ENCODE results near the gene LRRC17. TPM values are rescaled to one million over a fixed set of nuclear protein-coding genes. Genes with fewer than 3 reads are reported as not detected.
A peak's percentile ranks its signal among the peaks of the same experiment; 100 is the strongest.

LRRC17 gene
- total RNA-seq, 4 donors from 2014 or later = 3.0 to 4.1 (median 3.2) TPM

GRCh38 chr7:102914585-102914984 lies 1.8 kb downstream of the LRRC17 start:
- TF ChIP-seq CTCF (IDR thresholded peaks at IDR 0.05) (no peak), POLR2A (IDR thresholded peaks at IDR 0.05) (no peak)
- Histone ChIP-seq H3K36me3 (no peaks in the 10 kb centered on the region), H3K9me3 (no peaks in the 10 kb centered on the region), H3K27me3 (no peaks in the 10 kb centered on the region), H3K27ac (no peak overlapping the region), H3K4me1 (no peaks in the 10 kb centered on the region), H3K4me3 (replicated peaks in 1 of 3) (no peak overlapping the region)
- 72 to 84% methylated on average over 8 of the region's 8 CpGs for WGBS, 2 donors
- DNase-seq = peak; percentile 3 to 12
- intact Hi-C loops (cut with DNase I) = no loop called here

GRCh38 chr7:102916426-102916825 lies 3.6 kb downstream of the LRRC17 start:
- intact Hi-C loops (cut with DNase I) = no loop called here
- 85 to 87% methylated on average over 3 of the region's 3 CpGs for WGBS, 2 donors
- H3K27ac ChIP-seq = no peak overlapping the region
- no peaks in the 10 kb centered on the region for H3K36me3 ChIP-seq
- no peak overlapping the region for H3K4me3 ChIP-seq (replicated peaks in 1 of 3)
- no peak for DNase-seq
- TF ChIP-seq CTCF (IDR thresholded peaks at IDR 0.05) (no peak), POLR2A (IDR thresholded peaks at IDR 0.05) (no peak)
- no peaks in the 10 kb centered on the region for H3K27me3 ChIP-seq
- no peaks in the 10 kb centered on the region for H3K4me1 ChIP-seq
- no peaks in the 10 kb centered on the region for H3K9me3 ChIP-seq

- DNase-seq = no peak
- no peaks in the 10 kb centered on the region for H3K4me1 ChIP-seq
- intact Hi-C loops (cut with DNase I) = no loop called here
- H3K27ac ChIP-seq = no peak overlapping the region
- H3K27me3 ChIP-seq = no peaks in the 10 kb centered on the region
- TF ChIP-seq POLR2A (IDR thresholded peaks at IDR 0.05) (no peak), CTCF (IDR thresholded peaks at IDR 0.05) (no peak)
- no peaks in the 10 kb centered on the region for H3K9me3 ChIP-seq
- H3K4me3 ChIP-seq (replicated peaks in 1 of 3) = no peak overlapping the region
- H3K36me3 ChIP-seq = no peaks in the 10 kb centered on the region
These were observed 4.1 kb downstream of the LRRC17 start for GRCh38 chr7:102916881-102917280.

DNA sequence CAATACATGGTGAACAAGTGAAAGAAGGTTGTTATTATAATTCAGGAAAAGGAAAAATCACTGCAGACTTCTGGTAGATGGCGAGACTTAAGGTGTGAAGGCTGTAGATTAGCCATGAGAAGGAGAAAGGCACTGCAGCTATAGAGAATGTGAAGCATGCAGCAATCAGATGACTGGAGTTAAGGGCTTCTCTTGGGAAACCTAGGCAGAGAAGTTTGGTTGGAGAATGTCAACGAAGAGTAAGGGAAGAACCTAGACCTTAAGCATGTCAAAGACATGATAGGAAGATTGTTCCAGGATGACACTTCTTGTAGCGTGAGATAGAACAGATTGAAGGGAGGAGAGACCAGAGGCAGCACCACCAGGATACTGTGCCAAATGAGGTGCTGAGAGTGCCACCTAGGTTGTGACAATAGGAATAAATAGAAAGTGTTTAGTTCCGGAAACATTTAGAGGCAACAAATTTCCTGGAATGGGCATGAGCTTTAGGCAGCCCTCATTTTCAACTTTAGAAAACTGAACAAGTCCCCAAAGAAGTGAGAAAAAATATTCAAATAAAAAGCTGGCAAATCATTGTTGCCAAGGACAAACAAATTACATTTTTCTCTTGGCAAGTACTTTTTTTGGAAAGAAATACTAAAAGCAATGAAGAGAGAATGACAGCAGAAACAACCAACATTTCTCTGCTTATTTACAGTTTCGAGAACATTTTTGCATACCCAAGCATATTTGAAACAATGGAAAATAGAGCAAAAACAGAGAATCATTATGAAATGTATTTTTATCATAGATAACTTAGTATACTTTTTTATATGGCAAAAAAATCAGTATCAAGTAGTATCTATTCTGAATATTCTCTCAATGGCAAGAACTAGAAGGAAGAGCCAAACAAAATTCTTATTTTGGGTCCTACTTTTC lies 4.9 kb downstream of the LRRC17 start:
- Histone ChIP-seq H3K27ac (no peak overlapping the region), H3K9me3 (no peaks in the 10 kb centered on the region), H3K36me3 (no peaks in the 10 kb centered on the region), H3K4me3 (replicated peaks in 1 of 3) (no peak overlapping the region), H3K27me3 (no peaks in the 10 kb centered on the region), H3K4me1 (no peaks in the 10 kb centered on the region)
- WGBS, 2 donors = 76 to 78% methylated on average over 5 of the region's 5 CpGs
- intact Hi-C loops (cut with DNase I) = no loop called here
- no peak for TF ChIP-seq CTCF (IDR thresholded peaks at IDR 0.05)
- no peak for TF ChIP-seq POLR2A (IDR thresholded peaks at IDR 0.05)
- no peak for DNase-seq

GRCh38 chr7:102918845-102919244 lies 6.0 kb downstream of the LRRC17 start:
- H3K4me3 ChIP-seq (replicated peaks in 1 of 3) = no peak overlapping the region
- H3K27ac ChIP-seq = no peak overlapping the region
- H3K27me3 ChIP-seq = no peaks in the 10 kb centered on the region
- intact Hi-C loops (cut with DNase I) = no loop called here
- H3K4me1 ChIP-seq = no peaks in the 10 kb centered on the region
- WGBS, 2 donors = 45 to 57% methylated on average over 1 of the region's 1 CpG
- H3K9me3 ChIP-seq = no peaks in the 10 kb centered on the region
- TF ChIP-seq POLR2A (IDR thresholded peaks at IDR 0.05) = no peak
- no peak for TF ChIP-seq CTCF (IDR thresholded peaks at IDR 0.05)
- no peaks in the 10 kb centered on the region for H3K36me3 ChIP-seq
- DNase-seq = no peak
